Measurements from ENCODE around the gene THSD4. TPM values are rescaled to one million over a fixed set of nuclear protein-coding genes. Genes with fewer than 3 reads are reported as not detected.

Gene THSD4
- total and polyA plus RNA-seq, 2 donors (not counting 1 experiment from before 2014, with no cell fraction given): 43.1 to 95.5 TPM

- peaks cover 13% of the 10 kb centered on the region for H3K4me1 ChIP-seq (ENCODE audit: control insufficient read depth, extremely low read depth, insufficient read depth, low read length)
- H3K27ac ChIP-seq (ENCODE audit: insufficient read depth, low read length): no peak overlapping the region
- no peak for DNase-seq (ENCODE audit: low read depth in 2 of 2)
- no peaks in the 10 kb centered on the region for H3K36me3 ChIP-seq (ENCODE audit: control insufficient read depth, insufficient read depth, low read length)
- H3K27me3 ChIP-seq (ENCODE audit: control insufficient read depth, insufficient read depth, low read length): no peaks in the 10 kb centered on the region
- H3K9me3 ChIP-seq (ENCODE audit: control insufficient read depth, insufficient read depth, low read depth, low read length): no peaks in the 10 kb centered on the region
- no peaks in the 10 kb centered on the region for H4K20me1 ChIP-seq (ENCODE audit: control insufficient read depth, extremely low read depth, insufficient read depth, low read length)
- H3K79me2 ChIP-seq (ENCODE audit: control insufficient read depth, insufficient read depth, low read length): no peaks in the 10 kb centered on the region
- no peak overlapping the region for H3K9ac ChIP-seq (ENCODE audit: insufficient read depth, low read length)
- no peak overlapping the region for H3K4me3 ChIP-seq (replicated peaks in 1 of 4; ENCODE audit: control extremely low read depth in 1 of 4, insufficient read depth in 1 of 4, low read depth in 3 of 4, low read length in 4 of 4)
- no peak overlapping the region for H3K4me2 ChIP-seq (ENCODE audit: extremely low read depth, insufficient read depth, low read length)
- no peak overlapping the region for H2AFZ ChIP-seq (ENCODE audit: low read length)
- no peak for TF ChIP-seq CTCF (conservative IDR thresholded peaks at IDR 0.05 in 1 of 2, IDR thresholded peaks at IDR 0.05 in 1 of 2; ENCODE audit: low read depth in 1 of 2, low read length in 2 of 2)
- no peak for TF ChIP-seq EZH2 (IDR thresholded peaks at IDR 0.05; ENCODE audit: low read length, missing control alignments)
These were observed 265.1 kb downstream of the THSD4 start for GRCh38 chr15:71380345-71380744.

- H3K27ac ChIP-seq (ENCODE audit: insufficient read depth, low read length): no peak overlapping the region
- TF ChIP-seq CTCF (conservative IDR thresholded peaks at IDR 0.05 in 1 of 2, IDR thresholded peaks at IDR 0.05 in 1 of 2; ENCODE audit: low read depth in 1 of 2, low read length in 2 of 2): no peak
- TF ChIP-seq EZH2 (IDR thresholded peaks at IDR 0.05; ENCODE audit: low read length, missing control alignments): no peak
- no peaks in the 10 kb centered on the region for H3K27me3 ChIP-seq (ENCODE audit: control insufficient read depth, insufficient read depth, low read length)
- no peak overlapping the region for H3K9ac ChIP-seq (ENCODE audit: insufficient read depth, low read length)
- no peaks in the 10 kb centered on the region for H3K79me2 ChIP-seq (ENCODE audit: control insufficient read depth, insufficient read depth, low read length)
- no peak overlapping the region for H3K4me2 ChIP-seq (ENCODE audit: extremely low read depth, insufficient read depth, low read length)
- no peak for DNase-seq (ENCODE audit: low read depth in 2 of 2)
- no peak overlapping the region for H3K4me3 ChIP-seq (replicated peaks in 1 of 4; ENCODE audit: control extremely low read depth in 1 of 4, insufficient read depth in 1 of 4, low read depth in 3 of 4, low read length in 4 of 4)
- no peaks in the 10 kb centered on the region for H3K36me3 ChIP-seq (ENCODE audit: control insufficient read depth, insufficient read depth, low read length)
- H3K9me3 ChIP-seq (ENCODE audit: control insufficient read depth, insufficient read depth, low read depth, low read length): no peaks in the 10 kb centered on the region
- H4K20me1 ChIP-seq (ENCODE audit: control insufficient read depth, extremely low read depth, insufficient read depth, low read length): no peaks in the 10 kb centered on the region
- H2AFZ ChIP-seq (ENCODE audit: low read length): no peak overlapping the region
- peaks cover 12% of the 10 kb centered on the region for H3K4me1 ChIP-seq (ENCODE audit: control insufficient read depth, extremely low read depth, insufficient read depth, low read length)
These were observed 269.2 kb downstream of the THSD4 start for GRCh38 chr15:71384501-71384900.

- peaks cover 10% of the 10 kb centered on the region for H3K4me1 ChIP-seq (ENCODE audit: control insufficient read depth, extremely low read depth, insufficient read depth, low read length)
- H3K27me3 ChIP-seq (ENCODE audit: control insufficient read depth, insufficient read depth, low read length): no peaks in the 10 kb centered on the region
- H3K9me3 ChIP-seq (ENCODE audit: control insufficient read depth, insufficient read depth, low read depth, low read length): no peaks in the 10 kb centered on the region
- H3K4me2 ChIP-seq (ENCODE audit: extremely low read depth, insufficient read depth, low read length): peak overlapping the region; percentile 55
- H3K36me3 ChIP-seq (ENCODE audit: control insufficient read depth, insufficient read depth, low read length): no peaks in the 10 kb centered on the region
- peak in 1 of 2 donors; percentile 60 for DNase-seq (ENCODE audit: low read depth in 2 of 2)
- no peak overlapping the region for H2AFZ ChIP-seq (ENCODE audit: low read length)
- no peaks in the 10 kb centered on the region for H3K79me2 ChIP-seq (ENCODE audit: control insufficient read depth, insufficient read depth, low read length)
- H3K4me3 ChIP-seq (replicated peaks in 1 of 4; ENCODE audit: control extremely low read depth in 1 of 4, insufficient read depth in 1 of 4, low read depth in 3 of 4, low read length in 4 of 4): no peak overlapping the region
- TF ChIP-seq CTCF (conservative IDR thresholded peaks at IDR 0.05 in 1 of 2, IDR thresholded peaks at IDR 0.05 in 1 of 2; ENCODE audit: low read depth in 1 of 2, low read length in 2 of 2) (no peak), EZH2 (IDR thresholded peaks at IDR 0.05; ENCODE audit: low read length, missing control alignments) (no peak)
- H3K27ac ChIP-seq (ENCODE audit: insufficient read depth, low read length): no peak overlapping the region
- H4K20me1 ChIP-seq (ENCODE audit: control insufficient read depth, extremely low read depth, insufficient read depth, low read length): no peaks in the 10 kb centered on the region
- H3K9ac ChIP-seq (ENCODE audit: insufficient read depth, low read length): no peak overlapping the region
These were observed 269.8 kb downstream of the THSD4 start for GRCh38 chr15:71385026-71385425.

All from fibroblast of lung (primary cell).